Brain microvascular endothelial cell (primary cell): Measurements from ENCODE around the gene SAA1.
"Not testable (repeated sequence)": the region's sequence is repeated elsewhere in the genome, so short reads cannot be mapped to it uniquely, and the experiment has no call there.

Source experiments
- DNase-seq: peaks from one replicate; pipeline ENCODE4 v3.0.0-alpha.2; 2020
- H3K27ac ChIP-seq: fragments of 250-450 bp; sonication (Bioruptor Pico); 2 replicates; pipeline ENCODE4 v1.5.1; 2020; ENCODE audit warnings: mild to moderate bottlenecking, moderate library complexity
- H3K27me3 ChIP-seq: fragments of 250-450 bp; sonication (Bioruptor Pico); replicated peaks from 2 replicates; pipeline ENCODE4 v1.5.1; 2020; ENCODE audit warnings: mild to moderate bottlenecking
- H3K36me3 ChIP-seq: fragments of 250-450 bp; sonication (Bioruptor Pico); replicated peaks from 2 replicates; pipeline ENCODE4 v1.5.1; 2020; ENCODE audit warnings: mild to moderate bottlenecking
- H3K4me3 ChIP-seq: 2 replicates; pipeline ENCODE4 v1.5.1; 2011; ENCODE audit warnings: low read depth, mild to moderate bottlenecking, control low read depth, low read length, moderate library complexity
- in situ Hi-C: cut with HindIII; loops from 2 replicates; pipeline ENCODE4 v1.10.0; 2017; ENCODE audit warnings: low sequenced_read_pairs, low pct_ligation_motif_present
- TF ChIP-seq, protein P1 (sequence below): IDR thresholded peaks from 2 replicates; pipeline ENCODE4 v1.5.1; 2011; ENCODE audit warnings: low read depth, mild to moderate bottlenecking, moderate library complexity, low read length, control low read depth, inconsistent platforms; ENCODE audit errors: missing control alignments

Gene SAA1

DNA sequence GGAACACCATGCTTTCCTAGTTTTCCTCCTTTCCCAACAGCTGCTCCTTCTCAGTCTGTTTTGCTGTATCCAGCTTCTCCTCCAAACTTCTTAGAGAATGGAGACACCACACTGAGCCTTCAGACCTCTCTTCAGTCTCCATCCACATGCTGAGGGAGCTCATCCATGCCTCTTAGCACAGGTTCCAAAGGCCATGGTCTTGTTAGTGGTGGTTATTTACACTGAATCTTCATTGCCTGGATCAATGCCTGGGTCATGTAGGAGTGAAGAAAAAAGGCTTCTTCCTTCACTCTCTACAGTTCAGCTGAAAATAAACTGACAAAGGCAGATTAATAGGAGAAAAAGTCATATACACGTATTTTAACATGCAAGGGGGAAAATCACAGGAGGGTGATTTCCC is 26.4 kb upstream of the SAA1 start:
- Histone ChIP-seq H3K27ac (no peak overlapping the region), H3K4me3 (no peak overlapping the region), H3K27me3 (peaks cover 4% of the 10 kb centered on the region), H3K36me3 (no peaks in the 10 kb centered on the region)
- no peak for DNase-seq
- TF ChIP-seq, protein P1, sequence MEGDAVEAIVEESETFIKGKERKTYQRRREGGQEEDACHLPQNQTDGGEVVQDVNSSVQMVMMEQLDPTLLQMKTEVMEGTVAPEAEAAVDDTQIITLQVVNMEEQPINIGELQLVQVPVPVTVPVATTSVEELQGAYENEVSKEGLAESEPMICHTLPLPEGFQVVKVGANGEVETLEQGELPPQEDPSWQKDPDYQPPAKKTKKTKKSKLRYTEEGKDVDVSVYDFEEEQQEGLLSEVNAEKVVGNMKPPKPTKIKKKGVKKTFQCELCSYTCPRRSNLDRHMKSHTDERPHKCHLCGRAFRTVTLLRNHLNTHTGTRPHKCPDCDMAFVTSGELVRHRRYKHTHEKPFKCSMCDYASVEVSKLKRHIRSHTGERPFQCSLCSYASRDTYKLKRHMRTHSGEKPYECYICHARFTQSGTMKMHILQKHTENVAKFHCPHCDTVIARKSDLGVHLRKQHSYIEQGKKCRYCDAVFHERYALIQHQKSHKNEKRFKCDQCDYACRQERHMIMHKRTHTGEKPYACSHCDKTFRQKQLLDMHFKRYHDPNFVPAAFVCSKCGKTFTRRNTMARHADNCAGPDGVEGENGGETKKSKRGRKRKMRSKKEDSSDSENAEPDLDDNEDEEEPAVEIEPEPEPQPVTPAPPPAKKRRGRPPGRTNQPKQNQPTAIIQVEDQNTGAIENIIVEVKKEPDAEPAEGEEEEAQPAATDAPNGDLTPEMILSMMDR, result no peak
- in situ Hi-C loops, result no loop called here

DNA sequence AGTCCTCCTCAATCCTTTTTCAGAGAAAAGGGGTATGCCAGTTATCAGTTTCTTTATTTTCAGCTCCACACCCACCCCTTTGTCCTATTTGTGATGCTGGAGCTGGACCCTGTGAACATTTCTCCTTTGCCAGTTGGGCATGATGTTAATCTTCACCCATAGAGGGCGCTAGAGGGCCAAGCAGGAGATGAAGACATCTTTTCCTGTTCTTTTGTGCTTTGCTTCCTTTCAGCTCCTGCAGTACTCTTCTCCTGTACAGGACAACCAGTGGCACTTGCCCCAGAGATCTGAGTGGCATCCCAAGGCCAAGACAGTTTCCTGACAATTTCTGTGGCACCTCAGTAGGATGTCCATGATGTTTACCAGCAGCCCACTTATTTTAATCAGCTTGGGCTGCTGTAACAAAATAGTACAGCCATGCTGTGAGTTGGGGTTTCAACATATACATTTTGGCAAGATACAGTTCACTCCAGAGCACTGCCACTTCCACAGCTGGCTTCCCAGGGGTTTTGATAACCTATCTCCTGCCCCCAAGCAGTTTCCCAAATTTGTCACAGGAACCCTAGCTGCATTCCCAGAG is 22.2 kb upstream of the SAA1 start:
- in situ Hi-C loops, result no loop called here
- peak; percentile 67 for DNase-seq
- Histone ChIP-seq H3K27me3 (peaks cover 4% of the 10 kb centered on the region), H3K27ac (no peak overlapping the region), H3K4me3 (no peak overlapping the region), H3K36me3 (no peaks in the 10 kb centered on the region)
- TF ChIP-seq, protein P1, result peak; percentile 94

DNA sequence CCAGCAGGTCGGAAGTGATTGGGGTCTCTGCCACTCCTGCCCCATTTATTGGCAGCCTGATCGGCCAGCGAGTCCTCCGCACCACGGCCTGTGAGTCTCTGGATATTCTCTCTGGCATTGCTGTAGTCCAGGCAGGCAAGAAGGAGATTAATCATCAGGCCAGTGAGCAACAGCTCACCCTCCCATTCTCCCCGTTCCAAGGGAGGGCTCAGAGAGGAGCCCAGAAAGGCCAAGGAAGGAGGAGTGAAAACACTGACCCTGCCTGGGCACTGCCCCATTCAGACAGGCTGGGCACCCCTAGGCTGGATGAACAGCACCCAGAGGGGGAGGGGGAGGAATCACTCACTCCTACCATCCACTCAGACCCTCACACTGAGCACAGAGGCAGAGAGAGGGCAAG is 20.7 kb upstream of the SAA1 start:
- TF ChIP-seq, protein P1, result no peak
- no peaks in the 10 kb centered on the region for H3K36me3 ChIP-seq
- no peaks in the 10 kb centered on the region for H3K27me3 ChIP-seq
- no peak overlapping the region for H3K27ac ChIP-seq
- DNase-seq, result no peak
- in situ Hi-C loops, result no loop called here
- no peak overlapping the region for H3K4me3 ChIP-seq

DNA sequence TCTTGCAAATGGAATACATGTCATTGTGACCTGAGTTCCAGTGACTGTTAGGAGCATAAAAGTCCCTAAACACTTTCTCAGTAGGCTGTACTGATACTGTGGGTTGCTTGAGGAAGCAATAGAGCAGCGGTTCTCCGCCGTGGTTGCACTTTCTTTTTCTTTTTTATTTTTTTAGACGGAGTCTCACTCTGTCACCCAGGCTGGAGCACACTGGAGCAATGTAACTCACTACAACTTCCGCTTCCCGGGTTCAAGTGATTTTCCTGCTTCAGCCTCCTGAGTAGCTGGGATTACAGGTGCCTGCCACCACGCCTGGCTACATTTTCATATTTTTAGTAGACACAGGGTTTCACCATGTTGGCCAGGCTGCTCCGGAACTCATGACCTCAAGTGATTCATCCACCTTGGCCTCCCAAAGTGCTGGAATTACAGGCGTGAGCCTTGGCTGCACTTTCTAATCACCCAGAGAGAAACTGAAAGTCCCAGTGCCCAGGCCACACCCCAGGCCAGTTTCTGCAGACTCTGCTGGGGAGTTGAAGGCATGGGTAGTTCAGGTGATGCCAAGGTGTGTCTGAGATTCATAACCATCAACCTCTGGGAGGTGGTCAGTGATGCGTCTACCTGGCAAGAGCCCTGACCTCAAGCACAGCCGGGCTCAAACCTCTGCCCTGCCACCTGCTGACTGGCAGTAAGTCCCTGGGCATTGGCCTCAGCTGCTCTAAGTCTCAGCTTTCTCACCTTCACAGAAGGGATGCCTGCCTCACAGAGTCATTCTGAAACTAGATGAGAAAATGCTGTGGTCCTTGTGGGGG is 19.5 kb upstream of the SAA1 start:
- not testable (repeated sequence) for H3K27ac ChIP-seq, DNase-seq, H3K4me3 ChIP-seq

DNA sequence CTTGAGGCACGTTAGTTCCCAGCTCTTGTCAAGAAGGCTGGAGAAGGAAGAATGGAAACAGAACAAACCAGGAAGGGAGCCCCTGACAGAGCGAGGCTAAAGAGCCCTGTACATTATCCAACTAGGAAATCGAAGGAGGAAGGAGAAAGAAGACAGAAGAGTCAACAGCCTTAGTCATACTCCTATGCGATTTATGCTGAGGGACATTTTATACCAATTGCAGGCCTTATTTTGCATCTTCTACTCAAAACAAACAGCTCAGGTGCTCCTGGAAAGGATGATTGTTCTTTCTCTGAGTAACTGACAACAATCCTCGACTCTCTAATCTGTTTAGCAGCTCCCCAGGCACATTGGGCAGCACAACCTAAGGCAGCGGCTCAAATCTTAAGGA is 18.9 kb upstream of the SAA1 start:
- H3K27ac ChIP-seq, H3K4me3 ChIP-seq, in situ Hi-C loops, H3K27me3 ChIP-seq, H3K36me3 ChIP-seq, DNase-seq: not testable (repeated sequence)

More for the DNA sequence above, 19.5 kb upstream of the SAA1 start:
- H3K27me3 ChIP-seq, in situ Hi-C loops, H3K36me3 ChIP-seq: not testable (repeated sequence)

DNA sequence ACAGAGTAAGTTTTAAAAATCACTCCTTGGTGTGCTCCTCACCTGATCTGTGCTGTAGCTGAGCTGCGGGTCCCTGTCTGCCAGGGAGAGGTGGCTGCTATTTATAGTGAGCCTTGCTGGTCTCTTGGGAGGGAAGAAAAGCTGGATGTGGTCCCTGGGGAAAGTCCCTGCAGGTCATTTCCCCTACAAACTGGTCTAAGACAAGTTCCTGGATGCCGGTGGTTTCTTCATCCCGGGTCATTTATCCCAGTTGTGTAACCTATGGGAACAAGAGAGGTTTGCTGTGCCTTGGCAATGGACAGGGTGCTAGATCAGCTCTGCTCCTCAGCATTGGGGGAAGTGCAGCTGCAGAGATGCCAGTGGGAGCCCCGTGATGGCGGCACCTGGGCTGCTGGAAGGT is 17.5 kb upstream of the SAA1 start, which contains the start of gene SAA2:
TSS of gene SAA2 (minus strand) at position 108 of the 400 bp plus-strand sequence. CDS start 657 bp downstream, outside the sequence.
- in situ Hi-C loops, result no loop called here
- TF ChIP-seq, protein P1, result no peak
- Histone ChIP-seq H3K4me3 (no peak within 1 kb of the TSS), H3K27me3 (no peaks in the 10 kb centered on the region), H3K27ac (no peak within 1 kb of the TSS), H3K36me3 (no peaks in the 10 kb centered on the region)
- DNase-seq, result no peak

DNA sequence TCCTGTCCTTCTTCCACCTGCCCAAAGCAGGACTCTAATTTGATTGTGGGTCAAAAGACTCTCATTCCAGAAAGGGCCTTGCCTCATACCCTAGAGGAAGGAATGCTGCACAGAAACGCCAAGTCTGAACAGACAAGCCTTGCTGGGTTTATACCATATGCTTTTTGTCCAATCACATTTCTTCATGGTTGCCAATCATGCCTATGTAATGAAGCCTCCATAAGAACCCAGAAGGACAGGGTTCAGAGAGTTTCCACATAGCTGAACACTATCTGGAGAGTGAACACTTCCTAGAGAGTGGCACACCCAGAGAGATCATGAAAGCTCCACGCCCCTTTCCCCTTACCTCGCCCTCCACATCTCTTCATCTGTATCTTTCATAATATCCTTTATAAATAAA is 12.8 kb upstream of the SAA1 start:
- Histone ChIP-seq H3K27me3 (no peaks in the 10 kb centered on the region), H3K4me3 (no peak overlapping the region), H3K27ac (no peak overlapping the region), H3K36me3 (no peaks in the 10 kb centered on the region)
- no peak for DNase-seq
- in situ Hi-C loops, result no loop called here
- TF ChIP-seq, protein P1, result peak; percentile 4
